Measurements from ENCODE around the gene ACVR1. TPM values are rescaled to one million over a fixed set of nuclear protein-coding genes. Genes with fewer than 3 reads are reported as not detected.
"Not testable (repeated sequence)": the region's sequence is repeated elsewhere in the genome, so short reads cannot be mapped to it uniquely, and the experiment has no call there.

Gene ACVR1
- total and polyA plus RNA-seq, 2 of the 13 experiments (the other 11 are each of a cell fraction or from before 2014, with no cell fraction given), result 2.3 to 5.4 TPM

DNA sequence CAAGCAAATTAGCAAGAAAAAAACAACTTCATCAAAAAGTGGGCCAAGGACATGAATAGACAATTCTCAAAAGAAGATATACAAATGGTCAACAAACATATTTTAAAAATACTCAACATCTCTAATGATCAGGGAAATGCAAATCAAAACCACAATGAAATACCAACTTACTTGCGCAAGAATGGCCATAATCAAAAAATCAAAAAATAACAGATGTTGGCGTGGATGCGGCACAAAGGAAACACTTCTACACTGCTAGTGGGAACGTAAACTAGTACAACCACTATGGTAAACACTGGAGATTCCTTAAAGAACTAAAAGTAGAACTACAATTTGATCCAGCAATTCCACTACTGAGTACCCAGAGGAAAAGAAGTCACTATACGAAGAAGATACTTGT, 119.7 kb downstream of the ACVR1 start:
- FAIRE-seq; H4K20me1 ChIP-seq (ENCODE audit: insufficient read depth, low read length); CTCF ChIA-PET (ENCODE audit: low intra/inter-chr PET ratio, low total read pairs); BruUV-seq (replicated peaks); H3K4me3 ChIP-seq (replicated peaks in 1 of 3; ENCODE audit: insufficient read depth in 1 of 3, low read depth in 2 of 3, low read length in 3 of 3); ATAC-seq; H2AFZ ChIP-seq (ENCODE audit: low read length); H3K79me2 ChIP-seq (ENCODE audit: insufficient read depth, low read length); H3K4me1 ChIP-seq (ENCODE audit: insufficient read depth, low read length); DNase-seq (ENCODE audit: low spot score); H3K36me3 ChIP-seq (replicated peaks in 1 of 2; ENCODE audit: control insufficient read depth in 1 of 2, insufficient read depth in 2 of 2, low read length in 2 of 2); H3K4me2 ChIP-seq (ENCODE audit: low read depth, low read length); H3K9ac ChIP-seq (ENCODE audit: insufficient read depth, low read depth, low read length); H3K27me3 ChIP-seq (ENCODE audit: control insufficient read depth in 1 of 2, insufficient read depth in 2 of 2, low read length in 2 of 2); intact Hi-C loops (cut with micrococcal nuclease; ENCODE audit: unreplicated experiment); POLR2A ChIA-PET; H3K27ac ChIP-seq (ENCODE audit: extremely low read length, insufficient read depth, low read length): not testable (repeated sequence)
- in situ Hi-C loops (cut with HindIII; ENCODE audit: extremely low pct_ligation_motif_present, low pct_unique_long_range_greater_than_20kb), result loop anchor here (25.0 kb wide), 1 partner anchor 269 kb away; no protein-coding TSS in a partner anchor
- WGBS (ENCODE audit: low lambda C conversion rate), result 96% methylated on average over 5 of the region's 5 CpGs
- peaks cover 19% of the 10 kb centered on the region for H3K9me3 ChIP-seq (ENCODE audit: low read length)
- TF ChIP-seq CEBPB (IDR thresholded peaks at IDR 0.05; ENCODE audit: borderline replicate concordance, low read depth, low read length), result peak; percentile 17; the same call in 1 of the 2 replicates

DNA sequence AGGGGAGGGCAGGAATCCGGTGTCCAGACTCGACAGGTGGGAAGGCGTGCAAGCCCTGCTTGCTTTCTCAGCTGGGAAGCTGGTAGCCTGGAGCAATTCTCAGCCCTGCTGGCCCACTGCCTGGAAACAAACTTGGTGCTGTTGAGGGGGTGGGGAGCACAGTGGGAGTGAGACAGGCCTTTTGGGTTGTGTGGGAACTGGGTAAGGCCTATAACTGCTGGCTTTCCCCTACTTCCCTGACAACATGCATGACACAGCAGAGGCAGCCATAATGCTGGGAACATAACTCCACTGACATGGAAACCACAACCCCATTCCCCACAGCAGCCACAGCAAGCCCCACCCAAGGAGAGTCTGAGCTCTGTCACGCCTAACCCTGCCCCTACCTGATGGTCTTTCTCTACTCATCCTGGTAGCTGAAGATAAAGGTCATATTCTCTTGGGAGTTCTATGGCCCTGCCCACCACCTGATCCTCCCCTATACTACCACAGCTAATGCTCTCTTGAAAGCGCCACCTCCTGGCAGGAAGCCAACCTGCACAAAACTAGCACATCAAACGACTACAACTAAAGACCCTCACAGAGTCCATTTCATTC, 124.6 kb downstream of the ACVR1 start:
- H3K9ac ChIP-seq (ENCODE audit: insufficient read depth, low read depth, low read length), result no peak overlapping the region
- H3K9me3 ChIP-seq (ENCODE audit: low read length), result peaks cover 5% of the 10 kb centered on the region; the same call in 1 of the 2 replicates
- TF ChIP-seq AFF4 (CRISPR knock-in tag; IDR thresholded peaks at IDR 0.05) (no peak), CTCF (CRISPR knock-in tag; IDR thresholded peaks at IDR 0.05) (peak; percentile 49)
- intact Hi-C loops (cut with micrococcal nuclease; ENCODE audit: unreplicated experiment), result loop anchor here (5.0 kb wide), 1 partner anchor 179 kb away; no protein-coding TSS in a partner anchor
- no peak overlapping the region for H3K4me2 ChIP-seq (ENCODE audit: low read depth, low read length)
- peak; percentile 75 for ATAC-seq
- ChIA-PET POLR2A (no interaction called here), CTCF (ENCODE audit: low intra/inter-chr PET ratio, low total read pairs) (no interaction called here)
- no peaks in the 10 kb centered on the region for H3K4me1 ChIP-seq (ENCODE audit: insufficient read depth, low read length)
- no peak overlapping the region for H3K27ac ChIP-seq (ENCODE audit: extremely low read length, insufficient read depth, low read length)
- FAIRE-seq, result peak; percentile 15
- in situ Hi-C loops (cut with HindIII; ENCODE audit: extremely low pct_ligation_motif_present, low pct_unique_long_range_greater_than_20kb), result loop anchor here (25.0 kb wide), 1 partner anchor 264 kb away; no protein-coding TSS in a partner anchor
- WGBS (ENCODE audit: low lambda C conversion rate), result 96% methylated on average over 6 of the region's 6 CpGs
- BruUV-seq (replicated peaks), result no TSS peak
- H3K36me3 ChIP-seq (replicated peaks in 1 of 2; ENCODE audit: control insufficient read depth in 1 of 2, insufficient read depth in 2 of 2, low read length in 2 of 2), result peaks cover 0 to 7% of the 10 kb centered on the region in 2 experiments; a peak in 1 of 5 replicates
- H3K27me3 ChIP-seq (ENCODE audit: control insufficient read depth in 1 of 2, insufficient read depth in 2 of 2, low read length in 2 of 2), result no peaks in the 10 kb centered on the region
- H2AFZ ChIP-seq (ENCODE audit: low read length), result no peak overlapping the region
- no peaks in the 10 kb centered on the region for H3K79me2 ChIP-seq (ENCODE audit: insufficient read depth, low read length)
- DNase-seq (ENCODE audit: low spot score), result peak; percentile 22
- H3K4me3 ChIP-seq (replicated peaks in 1 of 3; ENCODE audit: insufficient read depth in 1 of 3, low read depth in 2 of 3, low read length in 3 of 3), result no peak overlapping the region
- no peaks in the 10 kb centered on the region for H4K20me1 ChIP-seq (ENCODE audit: insufficient read depth, low read length)
